KMS-11 (cell line): ENCODE data around the gene PRG2.

ENCODE experiments used
- H2AFZ ChIP-seq: fragments of 200-600 bp; sonication (generic); 2 replicates; pipeline ENCODE4 v1.6.1; 2016; ENCODE audit warnings: antibody characterized with exemption, mixed run types, low read depth
- H3K27ac ChIP-seq: fragments of 200-600 bp; sonication (generic); 2 replicates; pipeline ENCODE4 v1.6.1; 2016; ENCODE audit warnings: mild to moderate bottlenecking, mixed run types
- H3K27me3 ChIP-seq: fragments of 200-600 bp; sonication (generic); 2 replicates; pipeline ENCODE4 v1.6.1; 2017; ENCODE audit warnings: mild to moderate bottlenecking, low read depth, mixed run types, moderate library complexity; ENCODE audit not compliant: insufficient read depth
- H3K36me3 ChIP-seq: fragments of 200-600 bp; sonication (generic); 2 replicates; pipeline ENCODE4 v1.6.1; 2017; ENCODE audit warnings: mild to moderate bottlenecking, mixed run types; ENCODE audit not compliant: insufficient read depth
- H3K4me1 ChIP-seq: fragments of 200-600 bp; sonication (generic); 2 replicates; pipeline ENCODE4 v1.6.1; 2016; ENCODE audit warnings: mild to moderate bottlenecking, low read depth, mixed run types; ENCODE audit not compliant: poor library complexity, severe bottlenecking
- H3K4me2 ChIP-seq: fragments of 200-600 bp; sonication (generic); 2 replicates; pipeline ENCODE4 v1.7.0; 2016; ENCODE audit warnings: mild to moderate bottlenecking, mixed run types
- H3K4me3 ChIP-seq: fragments of 200-600 bp; sonication (generic); IDR thresholded peaks from 2 replicates; pipeline ENCODE4 v1.6.1; 2017; ENCODE audit warnings: low read depth, low read length, mixed read lengths; ENCODE audit not compliant: insufficient read depth
- H3K79me2 ChIP-seq: fragments of 200-600 bp; sonication (generic); 2 replicates; pipeline ENCODE4 v1.6.1; 2016; ENCODE audit warnings: low read depth, mixed run types; ENCODE audit not compliant: insufficient read depth
- H3K9ac ChIP-seq: fragments of 200-600 bp; sonication (generic); 2 replicates; pipeline ENCODE4 v1.6.1; 2016; ENCODE audit warnings: mild to moderate bottlenecking, mixed run types
- H4K20me1 ChIP-seq: fragments of 200-600 bp; sonication (generic); 2 replicates; pipeline ENCODE4 v1.6.1; 2016; ENCODE audit warnings: mild to moderate bottlenecking, mixed run types; ENCODE audit not compliant: insufficient read depth
- CTCF ChIP-seq: fragments of 200-600 bp; sonication (generic); conservative IDR thresholded peaks from 2 replicates; pipeline ENCODE4 v1.6.1; 2017; ENCODE audit warnings: low read depth, mild to moderate bottlenecking, antibody characterized with exemption, low read length, moderate library complexity, mixed read lengths

Gene PRG2

DNA sequence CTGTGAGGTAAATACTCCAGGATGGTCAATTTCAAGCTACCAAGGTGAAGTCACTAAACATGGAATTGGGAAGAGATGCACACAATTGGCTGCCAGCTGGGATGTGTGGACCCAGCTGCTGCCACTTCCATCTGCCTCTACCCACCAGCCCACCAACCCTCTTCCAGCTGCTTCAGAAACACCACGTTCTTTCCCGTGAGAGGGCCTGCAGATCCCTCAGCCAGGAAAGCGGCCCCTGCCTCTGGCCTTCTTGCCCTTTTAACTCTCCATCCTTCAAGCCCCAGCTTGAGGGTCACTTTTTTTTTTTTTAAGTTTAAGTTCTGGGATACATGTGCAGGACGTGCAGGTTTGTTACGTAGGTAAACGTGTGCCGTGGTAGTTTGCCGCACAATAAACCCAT is 29.5 kb downstream of the PRG2 start:
- no peak overlapping the region for H3K4me2 ChIP-seq
- no peaks in the 10 kb centered on the region for H3K79me2 ChIP-seq
- H3K9ac ChIP-seq = no peak overlapping the region
- no peaks in the 10 kb centered on the region for H3K27me3 ChIP-seq
- H3K27ac ChIP-seq = no peak overlapping the region
- no peak for TF ChIP-seq CTCF
- no peaks in the 10 kb centered on the region for H3K4me1 ChIP-seq
- no peaks in the 10 kb centered on the region for H3K36me3 ChIP-seq
- H3K4me3 ChIP-seq = no peak overlapping the region
- no peak overlapping the region for H2AFZ ChIP-seq
- H4K20me1 ChIP-seq = no peaks in the 10 kb centered on the region

- Histone ChIP-seq H3K27me3 (no peaks in the 10 kb centered on the region), H4K20me1 (no peaks in the 10 kb centered on the region), H3K79me2 (no peaks in the 10 kb centered on the region), H3K27ac (no peak overlapping the region), H3K36me3 (no peaks in the 10 kb centered on the region), H3K4me1 (no peaks in the 10 kb centered on the region), H2AFZ (no peak overlapping the region), H3K4me2 (no peak overlapping the region), H3K4me3 (no peak overlapping the region), H3K9ac (no peak overlapping the region)
- TF ChIP-seq CTCF = no peak
Observed at GRCh38 chr11:57359896-57360690, 30.4 kb downstream of the PRG2 start.

- no peak overlapping the region for H3K9ac ChIP-seq
- no peak overlapping the region for H3K27ac ChIP-seq
- no peak overlapping the region for H2AFZ ChIP-seq
- no peaks in the 10 kb centered on the region for H3K27me3 ChIP-seq
- H3K79me2 ChIP-seq = no peaks in the 10 kb centered on the region
- no peak overlapping the region for H3K4me3 ChIP-seq
- H3K4me2 ChIP-seq = no peak overlapping the region
- H3K36me3 ChIP-seq = no peaks in the 10 kb centered on the region
- no peaks in the 10 kb centered on the region for H4K20me1 ChIP-seq
- no peaks in the 10 kb centered on the region for H3K4me1 ChIP-seq
- no peak for TF ChIP-seq CTCF
Observed at GRCh38 chr11:57359396-57359795, 31.1 kb downstream of the PRG2 start.

- H2AFZ ChIP-seq = no peak overlapping the region
- H3K4me2 ChIP-seq = no peak overlapping the region
- H3K9ac ChIP-seq = no peak overlapping the region
Observed at GRCh38 chr11:57358991-57359390, 31.5 kb downstream of the PRG2 start.

More at GRCh38 chr11:57358991-57359390, 31.5 kb downstream of the PRG2 start:
- no peak overlapping the region for H3K27ac ChIP-seq
- H3K79me2 ChIP-seq = no peaks in the 10 kb centered on the region
- no peaks in the 10 kb centered on the region for H3K27me3 ChIP-seq
- H3K36me3 ChIP-seq = no peaks in the 10 kb centered on the region
- no peak overlapping the region for H3K4me3 ChIP-seq
- no peaks in the 10 kb centered on the region for H3K4me1 ChIP-seq
- no peak for TF ChIP-seq CTCF
- H4K20me1 ChIP-seq = no peaks in the 10 kb centered on the region
